Measurements from ENCODE around the gene NEK5.
"Not testable (repeated sequence)": the region's sequence is repeated elsewhere in the genome, so short reads cannot be mapped to it uniquely, and the experiment has no call there.

NEK5 gene

GRCh38 chr13:52043675-52044074 lies 85.2 kb downstream of the NEK5 start:
- Histone ChIP-seq H3K4me1 (ENCODE audit: control insufficient read depth in 1 of 2, insufficient read depth in 2 of 2, low read length in 2 of 2) (no peaks in the 10 kb centered on the region), H3K27me3 (ENCODE audit: control insufficient read depth in 1 of 2, insufficient read depth in 2 of 2, low read length in 2 of 2) (no peaks in the 10 kb centered on the region), H3K4me3 (ENCODE audit: low read depth in 1 of 2, low read length in 2 of 2) (no peak overlapping the region), H3K27ac (ENCODE audit: low read depth, low read length) (no peak overlapping the region), H3K36me3 (ENCODE audit: control insufficient read depth in 1 of 2, insufficient read depth in 2 of 2, low read length in 2 of 2) (no peaks in the 10 kb centered on the region), H3K9ac (ENCODE audit: low read depth in 1 of 2, low read length in 2 of 2) (no peak overlapping the region), H3K9me3 (ENCODE audit: control insufficient read depth in 1 of 2, low read length in 2 of 2) (no peaks in the 10 kb centered on the region)

DNA sequence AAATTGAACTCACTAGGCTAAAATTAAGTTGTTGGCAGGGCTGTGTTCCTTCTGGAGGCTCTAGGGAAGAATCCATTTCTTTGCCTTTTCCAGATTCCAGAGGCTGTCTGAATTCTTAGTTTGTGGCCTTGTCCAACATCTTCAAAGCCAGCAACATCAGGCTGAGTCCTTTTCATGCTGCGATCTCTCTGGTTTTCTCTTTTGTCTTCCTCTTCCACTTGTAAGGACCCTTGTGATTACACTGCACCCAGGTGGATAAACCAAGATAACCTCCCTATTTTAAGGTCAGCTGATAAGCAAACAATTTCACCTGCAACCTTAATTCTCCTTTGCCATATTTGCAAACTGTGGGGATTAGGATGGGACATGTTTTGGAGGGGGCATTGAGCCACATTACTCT lies 92.8 kb downstream of the NEK5 start:
- Histone ChIP-seq H3K4me3 (ENCODE audit: low read depth in 1 of 2, low read length in 2 of 2) (no peak overlapping the region), H3K36me3 (ENCODE audit: control insufficient read depth in 1 of 2, insufficient read depth in 2 of 2, low read length in 2 of 2) (no peaks in the 10 kb centered on the region), H3K9me3 (ENCODE audit: control insufficient read depth in 1 of 2, low read length in 2 of 2) (no peaks in the 10 kb centered on the region), H3K9ac (ENCODE audit: low read depth in 1 of 2, low read length in 2 of 2) (no peak overlapping the region), H3K27me3 (ENCODE audit: control insufficient read depth in 1 of 2, insufficient read depth in 2 of 2, low read length in 2 of 2) (no peaks in the 10 kb centered on the region), H3K27ac (ENCODE audit: low read depth, low read length) (no peak overlapping the region), H3K4me1 (ENCODE audit: control insufficient read depth in 1 of 2, insufficient read depth in 2 of 2, low read length in 2 of 2) (no peaks in the 10 kb centered on the region)

- Histone ChIP-seq H3K9ac (ENCODE audit: low read depth in 1 of 2, low read length in 2 of 2) (no peak overlapping the region), H3K27me3 (ENCODE audit: control insufficient read depth in 1 of 2, insufficient read depth in 2 of 2, low read length in 2 of 2) (no peaks in the 10 kb centered on the region), H3K4me3 (ENCODE audit: low read depth in 1 of 2, low read length in 2 of 2) (no peak overlapping the region), H3K36me3 (ENCODE audit: control insufficient read depth in 1 of 2, insufficient read depth in 2 of 2, low read length in 2 of 2) (no peaks in the 10 kb centered on the region), H3K27ac (ENCODE audit: low read depth, low read length) (no peak overlapping the region), H3K9me3 (ENCODE audit: control insufficient read depth in 1 of 2, low read length in 2 of 2) (no peaks in the 10 kb centered on the region), H3K4me1 (ENCODE audit: control insufficient read depth in 1 of 2, insufficient read depth in 2 of 2, low read length in 2 of 2) (no peaks in the 10 kb centered on the region)
These were observed 94.2 kb downstream of the NEK5 start for GRCh38 chr13:52034616-52035226.

- Histone ChIP-seq H3K27me3 (ENCODE audit: control insufficient read depth in 1 of 2, insufficient read depth in 2 of 2, low read length in 2 of 2) (no peaks in the 10 kb centered on the region), H3K36me3 (ENCODE audit: control insufficient read depth in 1 of 2, insufficient read depth in 2 of 2, low read length in 2 of 2) (peaks cover 5 to 8% of the 10 kb centered on the region in 2 donors), H3K9me3 (ENCODE audit: control insufficient read depth in 1 of 2, low read length in 2 of 2) (no peaks in the 10 kb centered on the region), H3K27ac (ENCODE audit: low read depth, low read length) (no peak overlapping the region), H3K4me3 (ENCODE audit: low read depth in 1 of 2, low read length in 2 of 2) (no peak overlapping the region), H3K4me1 (ENCODE audit: control insufficient read depth in 1 of 2, insufficient read depth in 2 of 2, low read length in 2 of 2) (no peaks in the 10 kb centered on the region), H3K9ac (ENCODE audit: low read depth in 1 of 2, low read length in 2 of 2) (no peak overlapping the region)
These were observed 95.8 kb downstream of the NEK5 start for GRCh38 chr13:52033039-52033438.

DNA sequence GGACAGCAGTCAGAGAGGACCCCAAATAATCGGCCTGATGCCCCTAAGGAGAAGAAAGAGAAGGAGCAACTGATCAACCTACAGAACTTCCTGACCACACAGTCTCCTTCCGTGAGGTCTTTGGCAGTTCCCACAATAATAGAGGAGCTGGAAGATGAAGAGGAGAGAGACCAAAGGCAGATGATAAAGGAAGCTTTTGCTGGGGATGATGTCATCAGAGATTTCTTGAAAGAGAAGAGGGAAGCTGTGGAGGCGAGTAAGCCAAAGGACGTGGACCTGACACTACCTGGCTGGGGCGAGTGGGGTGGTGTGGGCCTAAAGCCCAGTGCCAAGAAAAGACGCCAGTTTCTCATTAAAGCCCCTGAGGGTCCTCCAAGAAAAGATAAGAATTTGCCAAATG lies 98.5 kb downstream of the NEK5 start:
- not testable (repeated sequence) for H3K9ac ChIP-seq (ENCODE audit: low read depth in 1 of 2, low read length in 2 of 2); H3K27ac ChIP-seq (ENCODE audit: low read depth, low read length); H3K9me3 ChIP-seq (ENCODE audit: control insufficient read depth in 1 of 2, low read length in 2 of 2); H3K27me3 ChIP-seq (ENCODE audit: control insufficient read depth in 1 of 2, insufficient read depth in 2 of 2, low read length in 2 of 2); H3K4me3 ChIP-seq (ENCODE audit: low read depth in 1 of 2, low read length in 2 of 2); H3K4me1 ChIP-seq (ENCODE audit: control insufficient read depth in 1 of 2, insufficient read depth in 2 of 2, low read length in 2 of 2)
- peaks cover 18 to 25% of the 10 kb centered on the region in 2 donors for H3K36me3 ChIP-seq (ENCODE audit: control insufficient read depth in 1 of 2, insufficient read depth in 2 of 2, low read length in 2 of 2)

DNA sequence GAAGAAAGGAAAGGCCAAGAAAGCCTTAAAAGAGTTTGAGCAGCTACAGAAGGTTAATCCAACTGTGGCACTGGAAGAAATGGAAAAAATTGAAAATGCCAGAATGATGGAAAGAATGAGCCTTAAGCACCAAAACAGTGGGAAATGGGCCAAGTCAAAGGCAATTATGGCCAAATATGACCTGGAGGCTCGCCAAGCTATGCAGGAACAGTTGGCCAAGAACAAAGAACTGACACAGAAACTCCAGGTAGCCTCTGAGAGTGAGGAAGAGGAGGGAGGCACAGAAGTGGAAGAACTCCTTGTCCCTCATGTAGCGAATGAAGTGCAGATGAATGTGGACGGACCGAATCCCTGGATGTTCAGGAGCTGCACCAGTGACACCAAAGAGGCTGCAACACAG lies 99.3 kb downstream of the NEK5 start:
- Histone ChIP-seq H3K4me1 (ENCODE audit: control insufficient read depth in 1 of 2, insufficient read depth in 2 of 2, low read length in 2 of 2) (no peaks in the 10 kb centered on the region), H3K9me3 (ENCODE audit: control insufficient read depth in 1 of 2, low read length in 2 of 2) (no peaks in the 10 kb centered on the region), H3K27ac (ENCODE audit: low read depth, low read length) (no peak overlapping the region), H3K4me3 (ENCODE audit: low read depth in 1 of 2, low read length in 2 of 2) (no peak overlapping the region), H3K27me3 (ENCODE audit: control insufficient read depth in 1 of 2, insufficient read depth in 2 of 2, low read length in 2 of 2) (no peaks in the 10 kb centered on the region), H3K9ac (ENCODE audit: low read depth in 1 of 2, low read length in 2 of 2) (no peak overlapping the region), H3K36me3 (ENCODE audit: control insufficient read depth in 1 of 2, insufficient read depth in 2 of 2, low read length in 2 of 2) (peaks cover 20 to 32% of the 10 kb centered on the region in 2 donors)

GRCh38 chr13:52027832-52028231 lies 101.0 kb downstream of the NEK5 start:
- Histone ChIP-seq H3K36me3 (ENCODE audit: control insufficient read depth in 1 of 2, insufficient read depth in 2 of 2, low read length in 2 of 2) (peaks cover 27 to 40% of the 10 kb centered on the region in 2 donors), H3K9ac (ENCODE audit: low read depth in 1 of 2, low read length in 2 of 2) (no peak overlapping the region), H3K4me3 (ENCODE audit: low read depth in 1 of 2, low read length in 2 of 2) (no peak overlapping the region), H3K4me1 (ENCODE audit: control insufficient read depth in 1 of 2, insufficient read depth in 2 of 2, low read length in 2 of 2) (no peaks in the 10 kb centered on the region), H3K27ac (ENCODE audit: low read depth, low read length) (no peak overlapping the region), H3K9me3 (ENCODE audit: control insufficient read depth in 1 of 2, low read length in 2 of 2) (no peaks in the 10 kb centered on the region), H3K27me3 (ENCODE audit: control insufficient read depth in 1 of 2, insufficient read depth in 2 of 2, low read length in 2 of 2) (no peaks in the 10 kb centered on the region)

- H3K36me3 ChIP-seq (ENCODE audit: control insufficient read depth in 1 of 2, insufficient read depth in 2 of 2, low read length in 2 of 2): peaks cover 31 to 44% of the 10 kb centered on the region in 2 donors
- H3K9ac ChIP-seq (ENCODE audit: low read depth in 1 of 2, low read length in 2 of 2): no peak overlapping the region
- no peaks in the 10 kb centered on the region for H3K9me3 ChIP-seq (ENCODE audit: control insufficient read depth in 1 of 2, low read length in 2 of 2)
- no peak overlapping the region for H3K4me3 ChIP-seq (ENCODE audit: low read depth in 1 of 2, low read length in 2 of 2)
- H3K4me1 ChIP-seq (ENCODE audit: control insufficient read depth in 1 of 2, insufficient read depth in 2 of 2, low read length in 2 of 2): no peaks in the 10 kb centered on the region
- H3K27me3 ChIP-seq (ENCODE audit: control insufficient read depth in 1 of 2, insufficient read depth in 2 of 2, low read length in 2 of 2): no peaks in the 10 kb centered on the region
- no peak overlapping the region for H3K27ac ChIP-seq (ENCODE audit: low read depth, low read length)
These were observed 102.6 kb downstream of the NEK5 start for GRCh38 chr13:52026246-52026626.

DNA sequence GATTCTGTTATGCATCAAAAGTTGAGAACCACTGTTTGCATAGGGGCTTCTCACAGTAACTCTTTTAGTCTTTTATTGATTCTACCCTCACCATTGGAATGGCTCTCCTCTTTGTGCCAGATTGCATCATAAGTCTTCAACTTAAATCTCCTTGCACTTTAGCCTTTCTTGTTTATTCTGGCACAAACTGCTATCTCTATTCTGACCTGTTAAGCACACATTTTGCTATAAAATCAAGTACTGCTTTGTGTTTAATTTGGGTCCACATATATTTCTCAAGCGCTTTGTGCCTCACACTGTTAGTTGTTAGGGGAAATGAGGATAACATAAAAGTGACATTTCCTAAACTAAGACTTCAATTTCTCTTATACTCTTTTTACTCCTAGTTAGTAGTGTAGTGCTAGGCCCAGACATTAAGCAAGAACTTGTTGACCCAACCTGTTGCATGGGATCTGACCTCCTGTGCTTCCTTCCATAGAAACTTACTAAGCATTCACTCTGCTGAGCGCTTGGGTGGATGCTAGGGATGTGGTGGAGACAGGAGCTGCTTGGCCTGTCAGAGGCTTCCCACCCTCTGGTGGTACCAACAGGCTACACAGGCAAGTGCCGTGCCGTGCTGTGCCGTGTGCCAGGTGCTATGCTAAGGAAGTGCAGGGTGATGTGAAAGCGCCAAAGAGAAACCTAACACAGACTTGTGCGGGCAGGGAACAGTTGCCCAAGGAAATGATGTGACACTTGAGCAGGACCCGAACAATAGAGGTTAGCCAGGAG lies 103.2 kb downstream of the NEK5 start:
- H3K4me1 ChIP-seq (ENCODE audit: control insufficient read depth in 1 of 2, insufficient read depth in 2 of 2, low read length in 2 of 2): no peaks in the 10 kb centered on the region
- H3K36me3 ChIP-seq (ENCODE audit: control insufficient read depth in 1 of 2, insufficient read depth in 2 of 2, low read length in 2 of 2): peaks cover 31 to 48% of the 10 kb centered on the region in 2 donors
- H3K9me3 ChIP-seq (ENCODE audit: control insufficient read depth in 1 of 2, low read length in 2 of 2): no peaks in the 10 kb centered on the region
- H3K9ac ChIP-seq (ENCODE audit: low read depth in 1 of 2, low read length in 2 of 2): no peak overlapping the region
- no peaks in the 10 kb centered on the region for H3K27me3 ChIP-seq (ENCODE audit: control insufficient read depth in 1 of 2, insufficient read depth in 2 of 2, low read length in 2 of 2)
- H3K27ac ChIP-seq (ENCODE audit: low read depth, low read length): no peak overlapping the region
- no peak overlapping the region for H3K4me3 ChIP-seq (ENCODE audit: low read depth in 1 of 2, low read length in 2 of 2)

GRCh38 chr13:52024481-52024880 lies 104.4 kb downstream of the NEK5 start, which contains the start of gene UTP14C:
Gene UTP14C (plus strand): TSS chr13:52024691. CDS start chr13:52028805, 4,114 bp downstream.
- Histone ChIP-seq H3K27ac (ENCODE audit: low read depth, low read length) (no peak within 1 kb of the TSS), H3K9ac (ENCODE audit: low read depth in 1 of 2, low read length in 2 of 2) (no peak within 1 kb of the TSS), H3K4me1 (ENCODE audit: control insufficient read depth in 1 of 2, insufficient read depth in 2 of 2, low read length in 2 of 2) (no peaks in the 10 kb centered on the region), H3K36me3 (ENCODE audit: control insufficient read depth in 1 of 2, insufficient read depth in 2 of 2, low read length in 2 of 2) (peaks cover 38 to 58% of the 10 kb centered on the region in 2 donors), H3K9me3 (ENCODE audit: control insufficient read depth in 1 of 2, low read length in 2 of 2) (no peaks in the 10 kb centered on the region), H3K27me3 (ENCODE audit: control insufficient read depth in 1 of 2, insufficient read depth in 2 of 2, low read length in 2 of 2) (no peaks in the 10 kb centered on the region), H3K4me3 (ENCODE audit: low read depth in 1 of 2, low read length in 2 of 2) (no peak within 1 kb of the TSS)
